LHCN-M2 (cell line): ENCODE data around the gene UBE3D. TPM values are rescaled to one million over a fixed set of nuclear protein-coding genes. Genes with fewer than 3 reads are reported as not detected.

Source experiments
- DNase-seq: peaks from one replicate; pipeline ENCODE4 v3.0.0-alpha.2; 2012; ENCODE audit warnings: low read depth
- polyA plus RNA-seq: library from polyadenylated mRNA; unstranded; fragments of >200 nt; gene quantifications from one replicate; pipeline ENCODE4 v1.2.1, GENCODE V29; 2012; ENCODE audit warnings: missing spikeins
- total RNA-seq: library from RNA; depleted of rRNA; stranded (reverse); fragments of >200 nt; gene quantifications from 2 replicates; pipeline ENCODE4 v1.2.3, GENCODE V29; 2014; rRNA removed

Gene UBE3D
- 4.1 and 4.4 TPM in 2 replicates for total RNA-seq
- 2.0 TPM for polyA plus RNA-seq

- peak; percentile 78 for DNase-seq
These were observed at the start of gene UBE3D for GRCh38 chr6:83065511-83066192. Gene UBE3D, minus strand, starts transcription at chr6:83065841. Its CDS starts 123 bp downstream, at chr6:83065718.

- peak; percentile 15 for DNase-seq
These were observed 48.5 kb upstream of the UBE3D start for GRCh38 chr6:83114164-83114563.

GRCh38 chr6:83113258-83113657, 47.6 kb upstream of the UBE3D start:
- no peak for DNase-seq

- DNase-seq = no peak
These were observed 42.7 kb upstream of the UBE3D start for GRCh38 chr6:83108378-83108777.

GRCh38 chr6:83098589-83098988, 32.9 kb upstream of the UBE3D start:
- peak; percentile 13 for DNase-seq

GRCh38 chr6:83097675-83098074, 32.0 kb upstream of the UBE3D start:
- no peak for DNase-seq

- no peak for DNase-seq
These were observed 31.6 kb upstream of the UBE3D start for GRCh38 chr6:83097204-83097603.

- no peak for DNase-seq
These were observed 31.1 kb upstream of the UBE3D start for GRCh38 chr6:83096791-83097190.

GRCh38 chr6:83092756-83093399, 27.2 kb upstream of the UBE3D start:
- DNase-seq = peak; percentile 36

GRCh38 chr6:83086751-83087150, 21.1 kb upstream of the UBE3D start:
- DNase-seq = no peak

GRCh38 chr6:83083476-83083875, 17.8 kb upstream of the UBE3D start:
- DNase-seq = no peak

- DNase-seq = no peak
These were observed 8.0 kb upstream of the UBE3D start for GRCh38 chr6:83073615-83074014.

GRCh38 chr6:83072726-83073125, 7.1 kb upstream of the UBE3D start:
- no peak for DNase-seq

GRCh38 chr6:83071707-83072106, 6.1 kb upstream of the UBE3D start:
- DNase-seq = no peak

- no peak for DNase-seq
These were observed 5.4 kb upstream of the UBE3D start for GRCh38 chr6:83071023-83071422.

- DNase-seq = no peak
These were observed 4.0 kb upstream of the UBE3D start for GRCh38 chr6:83069633-83070032.

- no peak for DNase-seq
These were observed 3.0 kb upstream of the UBE3D start for GRCh38 chr6:83068616-83069015.

- DNase-seq = peak; percentile 88
These were observed 2.1 kb upstream of the UBE3D start, which contains the start of gene DOP1A for GRCh38 chr6:83067448-83068439. Gene DOP1A, plus strand, starts transcription at chr6:83067671. Its CDS starts 29,307 bp downstream, at chr6:83096978.

GRCh38 chr6:83062225-83062624, 3.4 kb downstream of the UBE3D start:
- peak; percentile 30 for DNase-seq

- DNase-seq = no peak
These were observed 4.5 kb downstream of the UBE3D start for GRCh38 chr6:83061190-83061589.

GRCh38 chr6:83057705-83058321, 7.8 kb downstream of the UBE3D start:
- DNase-seq = peak; percentile 37
